ENCODE results near the gene SLC2A8. TPM values are rescaled to one million over a fixed set of nuclear protein-coding genes. Genes with fewer than 3 reads are reported as not detected.

Gene SLC2A8
- polyA plus RNA-seq, 3 donors = 6.6 to 8.7 (median 6.6) TPM

GRCh38 chr9:127390563-127390962 is 6.4 kb upstream of the SLC2A8 start:
- H3K27ac Mint-ChIP-seq = no peak overlapping the region
- intact Hi-C loops (cut with micrococcal nuclease) = no loop called here

GRCh38 chr9:127392166-127392565 is 4.8 kb upstream of the SLC2A8 start:
- Mint-ChIP-seq H3K9me3 (no peaks in the 10 kb centered on the region), H3K4me1 (peaks cover 32% of the 10 kb centered on the region), H3K36me3 (no peaks in the 10 kb centered on the region), H3K27ac (peak overlapping the region in 2 of 7 donors; percentile 30 to 73), H3K4me3 (no peak overlapping the region), H3K27me3 (ENCODE audit: low read depth in 3 of 3) (peaks cover 11 to 13% (median 11%) of the 10 kb centered on the region in 3 donors)
- Histone ChIP-seq H4K20me1 (ENCODE audit: insufficient read depth, low read length) (no peaks in the 10 kb centered on the region), H3K79me2 (ENCODE audit: insufficient read depth, low read length) (no peaks in the 10 kb centered on the region), H3K27ac (ENCODE audit: low read depth in 1 of 2, low read length in 2 of 2) (no peak overlapping the region), H2AFZ (ENCODE audit: insufficient read depth, low read depth, low read length, poor library complexity, severe bottlenecking) (no peak overlapping the region), H3K9ac (ENCODE audit: insufficient read depth, low read length, poor library complexity, severe bottlenecking) (no peak overlapping the region), H3K4me2 (replicated peaks; ENCODE audit: extremely low read depth, low read length, poor library complexity, severe bottlenecking) (no peak overlapping the region), H3K4me1 (ENCODE audit: control insufficient read depth in 1 of 2, insufficient read depth in 2 of 2, low read length in 2 of 2) (peaks cover 25 to 26% of the 10 kb centered on the region in 2 donors), H3K36me3 (replicated peaks in 1 of 2; ENCODE audit: control insufficient read depth in 1 of 2, insufficient read depth in 2 of 2, low read length in 2 of 2) (no peaks in the 10 kb centered on the region), H3K27me3 (ENCODE audit: control insufficient read depth in 2 of 2, insufficient read depth in 2 of 2, low read length in 2 of 2) (no peaks in the 10 kb centered on the region), H3K9me3 (replicated peaks in 1 of 2; ENCODE audit: control insufficient read depth in 1 of 2, insufficient read depth in 1 of 2, low read length in 2 of 2) (no peaks in the 10 kb centered on the region), H3K4me3 (replicated peaks in 1 of 3; ENCODE audit: low read depth in 2 of 3, low read length in 3 of 3) (no peak overlapping the region)
- intact Hi-C loops (cut with micrococcal nuclease) = no loop called here
- no peak for DNase-seq
- no peak for TF ChIP-seq CTCF (IDR thresholded peaks at IDR 0.05)
- WGBS (ENCODE audit: insufficient coverage) = 38% methylated on average over 4 of the region's 5 CpGs

More at GRCh38 chr9:127390563-127390962, 6.4 kb upstream of the SLC2A8 start:
- Histone ChIP-seq H3K36me3 (replicated peaks in 1 of 2; ENCODE audit: control insufficient read depth in 1 of 2, insufficient read depth in 2 of 2, low read length in 2 of 2) (no peaks in the 10 kb centered on the region), H4K20me1 (ENCODE audit: insufficient read depth, low read length) (no peaks in the 10 kb centered on the region), H3K9ac (ENCODE audit: insufficient read depth, low read length, poor library complexity, severe bottlenecking) (no peak overlapping the region), H3K79me2 (ENCODE audit: insufficient read depth, low read length) (no peaks in the 10 kb centered on the region), H3K4me3 (replicated peaks in 1 of 3; ENCODE audit: low read depth in 2 of 3, low read length in 3 of 3) (no peak overlapping the region), H3K27ac (ENCODE audit: low read depth in 1 of 2, low read length in 2 of 2) (no peak overlapping the region), H2AFZ (ENCODE audit: insufficient read depth, low read depth, low read length, poor library complexity, severe bottlenecking) (no peak overlapping the region), H3K27me3 (ENCODE audit: control insufficient read depth in 2 of 2, insufficient read depth in 2 of 2, low read length in 2 of 2) (no peaks in the 10 kb centered on the region), H3K4me2 (replicated peaks; ENCODE audit: extremely low read depth, low read length, poor library complexity, severe bottlenecking) (no peak overlapping the region), H3K4me1 (ENCODE audit: control insufficient read depth in 1 of 2, insufficient read depth in 2 of 2, low read length in 2 of 2) (peaks cover 14 to 19% of the 10 kb centered on the region in 2 donors), H3K9me3 (replicated peaks in 1 of 2; ENCODE audit: control insufficient read depth in 1 of 2, insufficient read depth in 1 of 2, low read length in 2 of 2) (no peaks in the 10 kb centered on the region)
- Mint-ChIP-seq H3K4me1 (peaks cover 24% of the 10 kb centered on the region), H3K36me3 (no peaks in the 10 kb centered on the region), H3K27me3 (ENCODE audit: low read depth in 3 of 3) (peaks cover 6 to 12% (median 11%) of the 10 kb centered on the region in 3 donors), H3K9me3 (no peaks in the 10 kb centered on the region), H3K4me3 (no peak overlapping the region)
- no peak for DNase-seq
- WGBS (ENCODE audit: insufficient coverage) = 53% methylated on average over 4 of the region's 5 CpGs
- TF ChIP-seq CTCF (IDR thresholded peaks at IDR 0.05) = no peak

All from CD14-positive monocyte (primary cell).